Fibroblast of skin of back (primary cell): ENCODE results near the gene OSBPL2.

ENCODE experiments used
- DNase-seq: peaks from one replicate; pipeline ENCODE4 v3.0.0-alpha.2; 2013

OSBPL2 gene

DNA sequence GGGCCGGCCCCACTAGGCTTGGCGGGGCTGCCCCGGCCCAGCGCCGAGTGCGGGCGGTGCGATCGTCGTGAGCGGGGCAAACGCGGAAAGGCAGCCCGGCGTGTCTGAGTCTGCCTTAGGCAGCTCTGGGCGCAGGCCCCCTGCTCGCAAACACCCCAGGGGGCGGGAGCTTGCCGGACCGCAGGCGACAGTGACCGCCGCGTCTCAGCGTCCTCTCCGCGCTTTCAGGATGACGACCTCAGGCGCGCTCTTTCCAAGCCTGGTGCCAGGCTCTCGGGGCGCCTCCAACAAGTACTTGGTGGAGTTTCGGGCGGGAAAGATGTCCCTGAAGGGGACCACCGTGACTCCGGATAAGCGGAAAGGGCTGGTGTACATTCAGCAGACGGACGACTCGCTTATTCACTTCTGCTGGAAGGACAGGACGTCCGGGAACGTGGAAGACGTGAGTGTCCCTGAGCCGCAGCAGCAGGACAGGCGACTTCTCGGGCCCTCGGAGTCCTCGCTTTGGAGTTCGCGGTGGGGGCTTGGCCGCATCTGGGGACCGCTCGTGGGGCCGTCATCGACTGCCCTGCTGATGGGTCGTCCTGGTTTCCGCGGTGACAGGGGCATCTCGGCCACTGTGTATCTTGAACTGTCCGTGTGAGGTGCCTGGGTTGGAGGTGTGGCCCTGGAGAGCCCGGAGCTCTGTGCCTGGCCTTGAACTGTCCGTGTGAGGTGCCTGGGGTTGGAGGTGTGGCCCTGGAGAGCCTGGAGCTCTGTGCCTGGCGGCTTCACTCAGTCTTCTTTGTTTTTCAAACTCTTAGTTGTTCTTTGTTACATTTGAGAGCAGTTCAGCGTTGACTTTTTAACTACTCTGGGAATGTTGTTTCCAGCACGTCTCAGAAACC is 65.3 kb downstream of the OSBPL2 start:
- peak; percentile 32 for DNase-seq

- DNase-seq: no peak
Observed at GRCh38 chr20:62304331-62305148, 66.2 kb downstream of the OSBPL2 start.

GRCh38 chr20:62305149-62305764 is 66.9 kb downstream of the OSBPL2 start:
- DNase-seq: no peak

GRCh38 chr20:62305765-62306413 is 67.6 kb downstream of the OSBPL2 start:
- no peak for DNase-seq

- DNase-seq: no peak
Observed at GRCh38 chr20:62306414-62307187, 68.3 kb downstream of the OSBPL2 start.

DNA sequence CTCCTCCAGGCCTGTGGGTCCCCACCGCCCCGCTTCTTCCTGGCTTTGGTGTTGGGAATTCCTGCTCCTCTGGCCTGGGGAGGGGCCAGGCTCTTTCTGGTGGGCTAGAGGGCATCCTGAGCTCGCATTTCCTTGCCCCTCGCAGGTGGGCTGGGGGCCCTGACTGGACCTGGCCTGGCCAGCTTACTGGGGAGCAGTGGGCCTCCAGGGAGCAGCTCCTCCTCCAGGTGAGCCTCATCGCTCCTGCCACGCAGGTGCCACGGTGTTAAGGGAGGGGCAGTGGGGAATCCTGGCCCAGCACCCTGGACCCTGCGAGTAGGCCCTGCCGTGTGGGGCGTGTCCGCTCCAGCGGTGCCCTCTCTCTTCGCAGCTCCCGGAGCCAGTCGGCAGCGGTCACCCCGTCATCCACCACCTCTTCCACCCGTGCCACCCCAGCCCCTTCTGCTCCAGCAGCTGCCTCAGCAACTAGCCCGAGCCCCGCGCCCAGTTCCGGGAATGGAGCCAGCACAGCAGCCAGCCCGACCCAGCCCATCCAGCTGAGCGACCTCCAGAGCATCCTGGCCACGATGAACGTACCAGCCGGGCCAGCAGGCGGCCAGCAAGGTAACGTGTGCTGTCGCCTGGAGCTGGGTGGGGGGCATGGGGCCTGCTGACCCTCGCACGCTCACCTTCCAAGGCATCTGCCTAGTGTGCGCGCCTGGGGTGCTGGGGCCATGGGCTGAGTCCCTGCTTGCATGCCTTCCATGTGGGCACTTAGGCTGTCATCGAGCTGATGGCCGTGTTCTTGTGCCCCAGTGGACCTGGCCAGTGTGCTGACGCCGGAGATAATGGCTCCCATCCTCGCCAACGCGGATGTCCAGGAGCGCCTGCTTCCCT is 69.1 kb downstream of the OSBPL2 start:
- DNase-seq: no peak

DNA sequence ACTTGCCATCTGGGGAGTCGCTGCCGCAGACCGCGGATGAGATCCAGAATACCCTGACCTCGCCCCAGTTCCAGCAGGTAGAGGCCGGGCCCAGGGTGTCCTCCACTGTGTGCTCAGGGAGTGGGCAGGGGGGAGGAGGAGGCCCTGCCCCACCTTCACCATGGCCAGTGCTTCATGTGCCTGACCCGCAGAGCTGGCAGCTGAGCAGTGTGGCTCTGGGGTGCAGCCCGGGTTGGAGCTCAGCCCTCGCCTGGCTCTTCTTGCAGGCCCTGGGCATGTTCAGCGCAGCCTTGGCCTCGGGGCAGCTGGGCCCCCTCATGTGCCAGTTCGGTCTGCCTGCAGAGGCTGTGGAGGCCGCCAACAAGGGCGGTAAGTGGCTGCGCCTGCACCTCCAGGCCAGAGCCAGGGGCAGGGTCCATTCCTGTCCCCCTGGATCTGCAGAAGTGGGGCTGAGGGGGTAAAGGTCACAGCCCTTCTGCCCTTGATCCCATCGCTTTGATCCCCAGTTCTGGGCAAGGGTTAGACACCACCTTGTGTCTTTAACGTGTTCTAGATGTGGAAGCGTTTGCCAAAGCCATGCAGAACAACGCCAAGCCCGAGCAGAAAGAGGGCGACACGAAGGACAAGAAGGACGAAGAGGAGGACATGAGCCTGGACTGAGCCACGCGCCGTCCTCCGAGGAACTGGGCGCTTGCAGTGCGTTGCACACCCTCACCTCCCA is 69.9 kb downstream of the OSBPL2 start:
- no peak for DNase-seq

- no peak for DNase-seq
Observed at GRCh38 chr20:62309198-62309944, 71.0 kb downstream of the OSBPL2 start.

DNA sequence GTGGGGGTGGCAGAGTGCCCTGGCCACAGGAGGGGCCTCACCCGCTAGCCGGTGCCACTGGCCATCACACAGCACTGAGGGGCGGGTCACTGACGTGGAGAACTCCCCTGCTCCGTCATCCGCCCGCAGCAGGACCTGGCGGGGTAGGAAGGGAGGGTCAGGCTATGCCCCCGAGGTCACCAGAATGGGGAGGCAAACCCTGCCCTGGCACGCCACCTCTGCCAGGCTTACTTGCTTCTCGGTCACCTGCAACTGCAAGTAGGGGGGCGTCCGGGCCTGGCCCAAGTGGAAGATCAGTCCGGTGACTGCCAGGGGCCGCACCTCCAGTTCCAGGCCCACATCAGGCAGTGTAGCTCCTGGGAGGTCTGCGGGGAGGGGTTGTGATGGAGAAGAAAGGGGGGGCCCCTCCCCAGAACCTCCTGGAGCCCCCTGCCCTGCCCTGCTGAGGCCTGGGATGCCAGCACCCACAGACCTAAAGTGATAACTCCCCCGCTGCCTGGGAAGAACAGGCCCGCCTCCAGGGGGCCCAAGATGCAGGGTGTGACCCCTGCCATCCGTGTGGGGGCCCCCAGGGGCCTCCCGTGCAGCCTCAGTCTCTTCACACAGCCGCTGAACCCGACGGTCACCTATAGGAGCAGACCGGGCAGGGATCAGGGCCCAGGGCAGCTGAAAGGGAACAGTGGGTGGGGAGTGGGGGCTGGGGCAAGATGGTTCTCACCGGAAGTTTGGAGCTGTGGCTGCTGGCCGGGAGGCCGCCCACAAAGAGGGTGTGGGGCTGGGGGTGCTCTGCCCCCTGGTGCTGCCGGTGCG is 71.8 kb downstream of the OSBPL2 start:
- no peak for DNase-seq

GRCh38 chr20:62310757-62311121 is 72.4 kb downstream of the OSBPL2 start:
- DNase-seq: no peak

GRCh38 chr20:62311150-62311549 is 72.8 kb downstream of the OSBPL2 start:
- DNase-seq: no peak

DNA sequence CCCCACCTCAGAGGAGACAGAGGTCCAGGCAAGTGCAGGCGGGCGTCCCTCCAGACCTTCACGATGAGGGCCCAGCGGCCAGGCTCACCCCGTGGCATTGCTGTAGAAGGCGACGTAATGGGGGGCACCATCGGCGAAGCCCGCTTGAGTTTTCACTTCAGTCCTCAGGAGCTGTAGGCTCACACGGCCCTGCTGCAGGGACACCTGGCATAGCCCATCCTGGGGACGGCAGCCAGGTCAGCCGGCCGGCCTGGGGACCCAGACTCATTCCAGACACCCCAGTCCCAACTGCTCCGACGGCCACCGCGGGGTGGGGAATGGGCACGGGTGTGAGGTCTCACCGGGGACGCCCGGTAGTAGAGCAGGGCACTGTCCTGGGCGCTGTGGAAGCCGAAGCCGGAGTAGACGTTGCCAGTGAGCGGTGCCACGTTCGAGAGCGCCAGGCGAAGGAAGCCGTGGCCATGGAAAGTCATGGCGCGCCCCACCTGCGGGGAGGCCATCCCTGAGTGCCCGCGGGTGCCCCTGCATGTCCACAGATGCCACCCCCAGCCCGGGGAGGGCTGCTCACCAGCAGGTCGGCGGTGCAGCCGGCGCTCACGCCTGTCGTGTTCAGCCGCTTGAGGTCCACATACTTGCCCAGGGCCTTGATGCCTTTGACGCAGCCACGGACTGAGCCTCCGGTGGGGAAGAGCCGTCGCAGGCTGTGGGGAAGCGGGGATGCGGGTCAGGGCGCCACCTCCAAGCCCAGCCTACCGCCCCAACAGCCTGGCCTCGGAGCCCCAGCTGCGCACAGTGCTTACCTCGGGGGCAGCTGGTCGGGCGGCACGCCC is 73.7 kb downstream of the OSBPL2 start:
- no peak for DNase-seq

DNA sequence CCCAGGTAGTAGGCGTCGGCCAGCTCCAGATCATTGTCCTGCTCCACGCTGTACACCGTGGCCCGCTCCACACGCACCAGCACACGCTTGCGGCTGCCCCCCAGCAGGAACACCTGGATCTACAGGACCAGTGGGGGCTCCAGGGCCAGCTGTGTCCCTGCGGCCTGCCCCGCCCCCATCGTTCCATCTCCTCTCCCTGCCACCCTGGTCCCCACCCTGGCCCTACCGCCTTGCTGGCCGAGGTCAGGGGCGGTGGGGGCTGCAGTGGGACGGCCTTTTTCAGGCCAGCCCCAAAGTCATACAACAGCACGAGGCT is 74.3 kb downstream of the OSBPL2 start:
- DNase-seq: no peak

DNA sequence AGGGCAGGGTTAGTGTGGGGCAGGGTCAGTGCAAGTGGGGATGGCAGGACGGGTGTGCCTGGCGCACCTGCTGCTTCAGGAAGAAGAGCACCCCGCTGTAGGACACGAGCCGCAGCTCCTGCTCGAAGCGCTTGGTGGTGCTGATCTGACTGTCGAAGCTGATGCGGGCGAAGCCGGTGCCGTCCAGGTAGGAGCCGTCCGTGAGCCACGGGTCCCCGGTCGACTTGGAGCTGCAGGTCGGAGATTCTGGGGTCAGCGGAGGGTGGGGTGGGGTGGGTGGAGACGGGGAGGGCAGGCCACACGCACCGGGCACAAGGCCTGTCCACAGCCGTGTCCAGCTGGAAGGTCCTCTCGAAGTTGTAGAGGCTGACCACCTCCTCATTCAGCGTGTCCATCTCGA is 74.7 kb downstream of the OSBPL2 start:
- DNase-seq: no peak

DNA sequence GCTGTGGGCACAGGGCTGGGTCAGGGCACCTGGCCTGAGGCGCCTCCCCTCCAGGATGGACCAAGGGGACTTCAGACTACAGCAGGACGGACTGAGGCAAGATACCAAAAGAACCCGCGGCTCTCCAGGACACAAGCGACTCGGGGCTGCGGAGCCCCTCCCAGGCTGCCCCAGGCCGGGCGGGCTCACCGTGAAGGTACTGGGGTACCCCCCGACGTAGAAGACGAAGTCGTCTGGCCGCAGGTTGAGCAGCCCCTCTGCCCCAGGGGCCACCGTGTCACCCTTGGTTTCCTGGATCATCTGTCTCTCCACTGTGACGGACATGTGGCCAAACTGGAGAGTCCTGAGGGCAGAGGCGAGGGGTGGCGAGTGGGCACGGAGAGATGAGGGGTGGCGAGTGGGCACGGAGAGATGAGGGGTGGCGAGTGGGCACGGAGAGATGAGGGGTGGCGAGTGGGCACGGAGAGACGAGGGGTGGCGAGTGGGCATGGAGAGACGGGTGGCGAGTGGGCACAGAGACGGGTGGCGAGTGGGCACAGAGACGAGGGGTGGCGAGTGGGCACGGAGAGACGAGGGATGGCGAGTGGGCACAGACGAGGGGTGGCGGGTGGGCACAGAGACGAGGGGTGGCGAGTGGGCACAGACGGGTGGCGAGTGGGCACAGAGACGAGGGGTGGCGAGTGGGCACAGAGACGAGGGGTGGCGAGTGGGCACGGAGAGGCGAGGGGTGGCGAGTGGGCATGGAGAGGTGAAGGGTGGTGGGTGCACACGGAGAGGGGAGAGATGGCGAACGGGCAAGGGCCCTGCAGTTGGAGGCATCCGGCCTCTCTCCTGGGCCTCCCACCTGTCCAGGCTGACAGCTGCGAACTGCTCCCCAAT is 75.4 kb downstream of the OSBPL2 start:
- DNase-seq: no peak

DNA sequence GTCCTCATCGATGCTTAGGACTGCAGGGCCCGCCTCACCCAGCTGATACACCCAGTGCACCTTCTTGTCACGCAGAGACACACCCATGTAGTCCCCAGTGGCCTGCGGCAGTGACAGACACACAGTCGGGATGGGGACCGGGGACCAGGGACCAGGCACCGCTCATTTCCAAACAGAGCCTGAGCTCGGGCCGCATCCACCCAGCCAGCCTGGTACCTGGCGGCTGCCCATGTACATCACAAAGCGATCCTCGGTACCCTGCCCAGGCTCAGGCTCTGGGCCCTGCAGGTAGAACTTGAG is 76.0 kb downstream of the OSBPL2 start:
- DNase-seq: no peak

- no peak for DNase-seq
Observed at GRCh38 chr20:62314711-62315302, 76.5 kb downstream of the OSBPL2 start.
